Glutamatergic neuron (in vitro differentiated cells): ENCODE measurements around the gene SDHB. TPM values are rescaled to one million over a fixed set of nuclear protein-coding genes. Genes with fewer than 3 reads are reported as not detected.

Experiments
- DNase-seq: peaks from one replicate; pipeline ENCODE4 v3.0.0; 2022
- H3K27ac Mint-ChIP-seq: one replicate; pipeline ENCODE4 v1.8.0; 2020; ENCODE audit warnings: mild to moderate bottlenecking, mixed read lengths, inconsistent platforms; ENCODE audit not compliant: unreplicated experiment
- H3K27me3 Mint-ChIP-seq: one replicate; pipeline ENCODE4 v1.8.0; 2020; ENCODE audit warnings: mild to moderate bottlenecking, moderate library complexity, mixed read lengths, inconsistent platforms; ENCODE audit not compliant: unreplicated experiment
- H3K36me3 Mint-ChIP-seq: one replicate; pipeline ENCODE4 v1.8.0; 2020; ENCODE audit warnings: mild to moderate bottlenecking, mixed read lengths, inconsistent platforms; ENCODE audit not compliant: unreplicated experiment
- H3K4me1 Mint-ChIP-seq: one replicate; pipeline ENCODE4 v1.8.0; 2020; ENCODE audit warnings: mild to moderate bottlenecking, low read depth, mixed read lengths, inconsistent platforms; ENCODE audit not compliant: unreplicated experiment
- H3K4me3 Mint-ChIP-seq: one replicate; pipeline ENCODE4 v1.8.0; 2020; ENCODE audit warnings: mild to moderate bottlenecking, mixed read lengths, inconsistent platforms; ENCODE audit not compliant: unreplicated experiment
- H3K9me3 Mint-ChIP-seq: one replicate; pipeline ENCODE4 v1.8.0; 2020; ENCODE audit warnings: mild to moderate bottlenecking, moderate library complexity, mixed read lengths, inconsistent platforms; ENCODE audit not compliant: unreplicated experiment
- total RNA-seq: library from RNA; stranded (reverse); fragmentation: NEBNext Ultra II Directional; extraction: Animal tissue kit (Norgen Biotek cat#: 25700); gene quantifications from one replicate; pipeline ENCODE4 v1.2.1, GENCODE V29; 2021; ENCODE audit not compliant: unreplicated experiment
- TF ChIP-seq, protein P1 (sequence below): fragments of 200-600 bp; sonication (generic); IDR thresholded peaks from one replicate; pipeline ENCODE4 v1.5.0; 2021; ENCODE audit not compliant: partially characterized antibody, unreplicated experiment

Gene SDHB
- total RNA-seq, 1 donor from 2014 or later = 58.9 TPM

- H3K36me3 Mint-ChIP-seq = no peaks in the 10 kb centered on the region
- peak overlapping the region; percentile 5 for H3K27ac Mint-ChIP-seq
- no peaks in the 10 kb centered on the region for H3K9me3 Mint-ChIP-seq
- H3K4me1 Mint-ChIP-seq = peaks cover 12% of the 10 kb centered on the region
- peaks cover 2% of the 10 kb centered on the region for H3K27me3 Mint-ChIP-seq
- DNase-seq = no peak
- TF ChIP-seq, protein P1, sequence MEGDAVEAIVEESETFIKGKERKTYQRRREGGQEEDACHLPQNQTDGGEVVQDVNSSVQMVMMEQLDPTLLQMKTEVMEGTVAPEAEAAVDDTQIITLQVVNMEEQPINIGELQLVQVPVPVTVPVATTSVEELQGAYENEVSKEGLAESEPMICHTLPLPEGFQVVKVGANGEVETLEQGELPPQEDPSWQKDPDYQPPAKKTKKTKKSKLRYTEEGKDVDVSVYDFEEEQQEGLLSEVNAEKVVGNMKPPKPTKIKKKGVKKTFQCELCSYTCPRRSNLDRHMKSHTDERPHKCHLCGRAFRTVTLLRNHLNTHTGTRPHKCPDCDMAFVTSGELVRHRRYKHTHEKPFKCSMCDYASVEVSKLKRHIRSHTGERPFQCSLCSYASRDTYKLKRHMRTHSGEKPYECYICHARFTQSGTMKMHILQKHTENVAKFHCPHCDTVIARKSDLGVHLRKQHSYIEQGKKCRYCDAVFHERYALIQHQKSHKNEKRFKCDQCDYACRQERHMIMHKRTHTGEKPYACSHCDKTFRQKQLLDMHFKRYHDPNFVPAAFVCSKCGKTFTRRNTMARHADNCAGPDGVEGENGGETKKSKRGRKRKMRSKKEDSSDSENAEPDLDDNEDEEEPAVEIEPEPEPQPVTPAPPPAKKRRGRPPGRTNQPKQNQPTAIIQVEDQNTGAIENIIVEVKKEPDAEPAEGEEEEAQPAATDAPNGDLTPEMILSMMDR = no peak
- no peak overlapping the region for H3K4me3 Mint-ChIP-seq
Observed at GRCh38 chr1:17045150-17045549, 8.7 kb downstream of the SDHB start.

DNA sequence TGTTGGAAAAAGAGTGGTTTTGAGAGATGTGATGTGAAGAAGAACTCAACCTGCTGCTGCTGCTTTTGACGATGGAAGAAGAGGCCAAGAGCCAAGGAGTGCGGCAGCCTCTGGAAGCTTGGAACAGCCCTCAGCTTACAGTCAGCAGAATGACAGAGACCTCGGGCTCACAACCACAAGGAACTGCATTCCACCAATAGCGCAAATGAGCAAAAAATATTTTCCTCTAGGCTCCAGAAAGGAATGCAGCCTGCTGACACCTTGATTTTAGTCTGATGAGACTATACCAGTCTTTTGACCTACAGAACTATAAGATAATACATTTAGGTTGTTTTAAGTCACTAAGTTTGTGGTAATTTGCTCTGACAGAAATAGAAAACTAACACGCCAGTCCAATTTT, 10.2 kb downstream of the SDHB start:
- H3K9me3 Mint-ChIP-seq = no peaks in the 10 kb centered on the region
- DNase-seq = no peak
- H3K27ac Mint-ChIP-seq = no peak overlapping the region
- H3K4me1 Mint-ChIP-seq = peaks cover 12% of the 10 kb centered on the region
- H3K27me3 Mint-ChIP-seq = peaks cover 2% of the 10 kb centered on the region
- no peak overlapping the region for H3K4me3 Mint-ChIP-seq
- H3K36me3 Mint-ChIP-seq = no peaks in the 10 kb centered on the region
- TF ChIP-seq, protein P1 = no peak

DNA sequence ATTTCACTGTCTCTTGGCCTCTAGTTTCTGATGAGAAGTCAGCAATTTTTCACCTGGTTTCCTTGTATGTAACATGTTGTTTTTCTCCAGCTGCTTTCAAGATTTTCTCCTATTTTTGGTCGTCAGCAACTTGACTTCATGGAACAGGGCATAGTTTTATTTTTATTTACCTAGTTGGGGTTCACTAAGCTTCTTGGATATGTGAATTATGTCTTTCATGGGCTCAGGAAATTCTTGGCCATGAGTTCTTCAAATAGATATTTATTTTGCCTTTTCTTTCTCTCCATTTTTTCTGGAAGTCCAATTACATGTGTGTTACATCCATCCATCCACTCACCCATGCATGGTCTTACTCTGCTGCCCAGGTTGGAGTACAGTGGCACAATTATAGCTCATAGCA, 13.7 kb downstream of the SDHB start:
- Mint-ChIP-seq H3K27ac (no peak overlapping the region), H3K4me3 (no peak overlapping the region), H3K27me3 (peaks cover 2% of the 10 kb centered on the region), H3K9me3 (no peaks in the 10 kb centered on the region), H3K36me3 (no peaks in the 10 kb centered on the region), H3K4me1 (peaks cover 2% of the 10 kb centered on the region)
- no peak for DNase-seq
- TF ChIP-seq, protein P1 = no peak

DNA sequence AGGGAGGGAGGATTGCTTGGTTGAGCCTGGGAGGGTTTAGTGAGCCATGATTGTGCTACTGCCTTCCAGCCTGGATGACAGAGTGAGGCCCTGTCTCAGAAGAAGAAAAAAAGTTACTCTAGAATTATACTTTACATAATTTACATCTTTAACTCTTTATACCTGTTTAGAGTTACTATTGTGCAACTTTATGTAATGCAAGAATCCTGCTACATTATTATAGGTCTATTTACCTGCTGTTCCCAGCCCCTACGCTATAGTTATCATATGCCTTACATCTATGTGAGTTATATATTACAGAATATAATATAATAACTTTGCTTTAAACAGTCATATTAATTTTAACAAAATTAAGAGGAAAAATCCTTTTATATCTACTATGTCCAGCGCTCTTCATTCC, 14.3 kb downstream of the SDHB start:
- H3K36me3 Mint-ChIP-seq = no peaks in the 10 kb centered on the region
- TF ChIP-seq, protein P1 = no peak
- peaks cover 2% of the 10 kb centered on the region for H3K27me3 Mint-ChIP-seq
- H3K4me1 Mint-ChIP-seq = no peaks in the 10 kb centered on the region
- DNase-seq = no peak
- H3K9me3 Mint-ChIP-seq = no peaks in the 10 kb centered on the region
- H3K27ac Mint-ChIP-seq = no peak overlapping the region
- no peak overlapping the region for H3K4me3 Mint-ChIP-seq

DNA sequence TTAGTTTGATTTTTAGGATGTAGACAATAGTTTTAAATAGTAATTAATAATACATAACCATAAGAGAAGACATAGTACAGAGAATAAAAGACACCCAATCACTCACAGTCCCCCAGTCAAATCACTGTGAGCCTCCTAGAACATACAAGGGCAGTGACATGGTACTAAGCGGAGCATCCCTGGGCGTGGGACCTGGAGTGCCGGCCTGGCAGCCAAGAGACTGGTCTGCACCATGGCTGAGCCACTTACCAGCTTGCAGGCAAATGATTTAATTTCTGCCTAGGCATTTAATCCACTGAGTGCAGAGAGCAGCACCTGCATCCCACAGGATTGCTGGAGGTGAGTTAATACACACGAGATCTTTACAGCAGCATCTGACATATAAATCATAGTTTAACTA, 20.4 kb downstream of the SDHB start:
- H3K27ac Mint-ChIP-seq = no peak overlapping the region
- no peaks in the 10 kb centered on the region for H3K27me3 Mint-ChIP-seq
- no peak for DNase-seq

More for the DNA sequence above, 20.4 kb downstream of the SDHB start:
- H3K4me1 Mint-ChIP-seq = no peaks in the 10 kb centered on the region
- peaks cover 2% of the 10 kb centered on the region for H3K9me3 Mint-ChIP-seq
- no peak overlapping the region for H3K4me3 Mint-ChIP-seq
- H3K36me3 Mint-ChIP-seq = no peaks in the 10 kb centered on the region
- TF ChIP-seq, protein P1 = no peak
